Esophagus mucosa (tissue), 1 donor: ENCODE data around the gene SMIM5. TPM values are rescaled to one million over a fixed set of nuclear protein-coding genes. Genes with fewer than 3 reads are reported as not detected.
"Not testable (repeated sequence)": the region's sequence is repeated elsewhere in the genome, so short reads cannot be mapped to it uniquely, and the experiment has no call there.

Experiments
- ATAC-seq: fragments of 200-7000 bp; cut with Tn5 transposase; one replicate; pipeline ENCODE4 v1.9.1; 2020
- total RNA-seq: library from RNA; stranded (reverse); gene quantifications from one replicate; pipeline ENCODE4 v1.2.4, GENCODE V29; 2023
- donor health status: DM: yes; HTN: yes; CAD: no.

SMIM5 gene
- total RNA-seq, 1 donor from 2014 or later: 10.1 TPM

GRCh38 chr17:75625813-75626486, 7.3 kb upstream of the SMIM5 start:
- peak; percentile 25 for ATAC-seq

- ATAC-seq: no peak
Measured at GRCh38 chr17:75626496-75627038, 6.7 kb upstream of the SMIM5 start.

GRCh38 chr17:75627094-75627493, 6.1 kb upstream of the SMIM5 start:
- ATAC-seq: no peak

GRCh38 chr17:75628425-75628824, 4.8 kb upstream of the SMIM5 start:
- ATAC-seq: no peak

- no peak for ATAC-seq
Measured at GRCh38 chr17:75629157-75629556, 4.1 kb upstream of the SMIM5 start.

GRCh38 chr17:75630071-75630917, 2.9 kb upstream of the SMIM5 start:
- ATAC-seq: no peak

- ATAC-seq: no peak
Measured at GRCh38 chr17:75631353-75631752, 1.9 kb upstream of the SMIM5 start.

GRCh38 chr17:75632428-75632827, 806 bp upstream of the SMIM5 start:
- ATAC-seq: no peak

GRCh38 chr17:75633486-75634375, 497 bp downstream of the SMIM5 start:
- ATAC-seq: peak; percentile 65

GRCh38 chr17:75634376-75634740, 1.1 kb downstream of the SMIM5 start:
- ATAC-seq: no peak

- ATAC-seq: no peak
Measured at GRCh38 chr17:75634754-75635609, 1.7 kb downstream of the SMIM5 start.

GRCh38 chr17:75635610-75636202, 2.5 kb downstream of the SMIM5 start:
- ATAC-seq: no peak

GRCh38 chr17:75636381-75637142, 3.3 kb downstream of the SMIM5 start:
- no peak for ATAC-seq

GRCh38 chr17:75637143-75637538, 3.9 kb downstream of the SMIM5 start:
- ATAC-seq: no peak

GRCh38 chr17:75637551-75637950, 4.3 kb downstream of the SMIM5 start:
- no peak for ATAC-seq

GRCh38 chr17:75638039-75638438, 4.8 kb downstream of the SMIM5 start:
- not testable (repeated sequence) for ATAC-seq

GRCh38 chr17:75638893-75639292, 5.7 kb downstream of the SMIM5 start:
- no peak for ATAC-seq

GRCh38 chr17:75639327-75639726, 6.1 kb downstream of the SMIM5 start:
- no peak for ATAC-seq

GRCh38 chr17:75639771-75640555, 6.7 kb downstream of the SMIM5 start:
- peak; percentile 73 for ATAC-seq
